ENCODE measurements around the gene HHATL.

The HHATL gene

GRCh38 chr3:42712344-42712648 is 9.7 kb upstream of the HHATL start:
- H3K27ac ChIP-seq (ENCODE audit: low read depth, low read length) = no peak overlapping the region
- H3K4me3 ChIP-seq (ENCODE audit: low read depth, low read length) = no peak overlapping the region
- no peak overlapping the region for H3K9ac ChIP-seq (ENCODE audit: low read length)
- H3K4me1 ChIP-seq (ENCODE audit: control insufficient read depth, insufficient read depth, low read length) = 0 out of 2 replicates have a peak, but pooled peaks cover 3% of the 10 kb centered on the region
- no peaks in the 10 kb centered on the region for H3K27me3 ChIP-seq (ENCODE audit: control insufficient read depth, insufficient read depth, low read length)
- H3K36me3 ChIP-seq (ENCODE audit: control insufficient read depth, insufficient read depth, low read length) = no peaks in the 10 kb centered on the region
- H3K9me3 ChIP-seq (ENCODE audit: control insufficient read depth, insufficient read depth, low read depth, low read length) = no peaks in the 10 kb centered on the region

- H3K27me3 ChIP-seq (ENCODE audit: control insufficient read depth, insufficient read depth, low read length) = no peaks in the 10 kb centered on the region
- H3K27ac ChIP-seq (ENCODE audit: low read depth, low read length) = no peak overlapping the region
- H3K4me1 ChIP-seq (ENCODE audit: control insufficient read depth, insufficient read depth, low read length) = 0 out of 2 replicates have a peak, but pooled peaks cover 3% of the 10 kb centered on the region
- H3K9ac ChIP-seq (ENCODE audit: low read length) = no peak overlapping the region
- H3K9me3 ChIP-seq (ENCODE audit: control insufficient read depth, insufficient read depth, low read depth, low read length) = no peaks in the 10 kb centered on the region
- H3K36me3 ChIP-seq (ENCODE audit: control insufficient read depth, insufficient read depth, low read length) = no peaks in the 10 kb centered on the region
- no peak overlapping the region for H3K4me3 ChIP-seq (ENCODE audit: low read depth, low read length)
These were observed 9.1 kb upstream of the HHATL start for GRCh38 chr3:42711491-42712343.

- Histone ChIP-seq H3K36me3 (ENCODE audit: control insufficient read depth, insufficient read depth, low read length) (no peaks in the 10 kb centered on the region), H3K27me3 (ENCODE audit: control insufficient read depth, insufficient read depth, low read length) (no peaks in the 10 kb centered on the region), H3K4me3 (ENCODE audit: low read depth, low read length) (no peak overlapping the region), H3K9me3 (ENCODE audit: control insufficient read depth, insufficient read depth, low read depth, low read length) (no peaks in the 10 kb centered on the region), H3K27ac (ENCODE audit: low read depth, low read length) (no peak overlapping the region), H3K4me1 (ENCODE audit: control insufficient read depth, insufficient read depth, low read length) (0 out of 2 replicates have a peak, but pooled peaks cover 3% of the 10 kb centered on the region), H3K9ac (ENCODE audit: low read length) (no peak overlapping the region)
These were observed 7.9 kb upstream of the HHATL start for GRCh38 chr3:42710323-42711021.

- Histone ChIP-seq H3K36me3 (ENCODE audit: control insufficient read depth, insufficient read depth, low read length) (no peaks in the 10 kb centered on the region), H3K9me3 (ENCODE audit: control insufficient read depth, insufficient read depth, low read depth, low read length) (no peaks in the 10 kb centered on the region), H3K27me3 (ENCODE audit: control insufficient read depth, insufficient read depth, low read length) (no peaks in the 10 kb centered on the region), H3K27ac (ENCODE audit: low read depth, low read length) (no peak overlapping the region), H3K9ac (ENCODE audit: low read length) (no peak overlapping the region), H3K4me1 (ENCODE audit: control insufficient read depth, insufficient read depth, low read length) (0 out of 2 replicates have a peak, but pooled peaks cover 3% of the 10 kb centered on the region), H3K4me3 (ENCODE audit: low read depth, low read length) (no peak overlapping the region)
These were observed 7.0 kb upstream of the HHATL start for GRCh38 chr3:42709621-42710020.

GRCh38 chr3:42708611-42709151 is 6.1 kb upstream of the HHATL start:
- Histone ChIP-seq H3K9me3 (ENCODE audit: control insufficient read depth, insufficient read depth, low read depth, low read length) (no peaks in the 10 kb centered on the region), H3K4me3 (ENCODE audit: low read depth, low read length) (no peak overlapping the region), H3K27ac (ENCODE audit: low read depth, low read length) (no peak overlapping the region), H3K4me1 (ENCODE audit: control insufficient read depth, insufficient read depth, low read length) (0 out of 2 replicates have a peak, but pooled peaks cover 3% of the 10 kb centered on the region), H3K27me3 (ENCODE audit: control insufficient read depth, insufficient read depth, low read length) (no peaks in the 10 kb centered on the region), H3K36me3 (ENCODE audit: control insufficient read depth, insufficient read depth, low read length) (no peaks in the 10 kb centered on the region), H3K9ac (ENCODE audit: low read length) (no peak overlapping the region)

GRCh38 chr3:42707620-42708355 is 5.2 kb upstream of the HHATL start:
- H3K9me3 ChIP-seq (ENCODE audit: control insufficient read depth, insufficient read depth, low read depth, low read length) = no peaks in the 10 kb centered on the region
- 0 out of 2 replicates have a peak, but pooled peaks cover 3% of the 10 kb centered on the region for H3K4me1 ChIP-seq (ENCODE audit: control insufficient read depth, insufficient read depth, low read length)
- no peaks in the 10 kb centered on the region for H3K27me3 ChIP-seq (ENCODE audit: control insufficient read depth, insufficient read depth, low read length)

GRCh38 chr3:42706721-42707619 is 4.4 kb upstream of the HHATL start:
- H3K27me3 ChIP-seq (ENCODE audit: control insufficient read depth, insufficient read depth, low read length) = no peaks in the 10 kb centered on the region
- H3K4me3 ChIP-seq (ENCODE audit: low read depth, low read length) = no peak overlapping the region
- H3K4me1 ChIP-seq (ENCODE audit: control insufficient read depth, insufficient read depth, low read length) = 0 out of 2 replicates have a peak, but pooled peaks cover 3% of the 10 kb centered on the region
- no peaks in the 10 kb centered on the region for H3K36me3 ChIP-seq (ENCODE audit: control insufficient read depth, insufficient read depth, low read length)
- H3K27ac ChIP-seq (ENCODE audit: low read depth, low read length) = no peak overlapping the region
- H3K9ac ChIP-seq (ENCODE audit: low read length) = no peak overlapping the region
- H3K9me3 ChIP-seq (ENCODE audit: control insufficient read depth, insufficient read depth, low read depth, low read length) = no peaks in the 10 kb centered on the region

More at GRCh38 chr3:42707620-42708355, 5.2 kb upstream of the HHATL start:
- Histone ChIP-seq H3K36me3 (ENCODE audit: control insufficient read depth, insufficient read depth, low read length) (no peaks in the 10 kb centered on the region), H3K27ac (ENCODE audit: low read depth, low read length) (no peak overlapping the region), H3K4me3 (ENCODE audit: low read depth, low read length) (no peak overlapping the region), H3K9ac (ENCODE audit: low read length) (no peak overlapping the region)

- H3K36me3 ChIP-seq (ENCODE audit: control insufficient read depth, insufficient read depth, low read length) = no peaks in the 10 kb centered on the region
- no peaks in the 10 kb centered on the region for H3K27me3 ChIP-seq (ENCODE audit: control insufficient read depth, insufficient read depth, low read length)
- no peaks in the 10 kb centered on the region for H3K4me1 ChIP-seq (ENCODE audit: control insufficient read depth, insufficient read depth, low read length)
These were observed 3.5 kb upstream of the HHATL start for GRCh38 chr3:42705962-42706585.

GRCh38 chr3:42705058-42705767 is 2.6 kb upstream of the HHATL start:
- no peak overlapping the region for H3K9ac ChIP-seq (ENCODE audit: low read length)

More at GRCh38 chr3:42705962-42706585, 3.5 kb upstream of the HHATL start:
- no peak overlapping the region for H3K27ac ChIP-seq (ENCODE audit: low read depth, low read length)
- H3K9ac ChIP-seq (ENCODE audit: low read length) = no peak overlapping the region
- H3K9me3 ChIP-seq (ENCODE audit: control insufficient read depth, insufficient read depth, low read depth, low read length) = no peaks in the 10 kb centered on the region
- H3K4me3 ChIP-seq (ENCODE audit: low read depth, low read length) = no peak overlapping the region

More at GRCh38 chr3:42705058-42705767, 2.6 kb upstream of the HHATL start:
- H3K9me3 ChIP-seq (ENCODE audit: control insufficient read depth, insufficient read depth, low read depth, low read length) = no peaks in the 10 kb centered on the region
- no peak overlapping the region for H3K4me3 ChIP-seq (ENCODE audit: low read depth, low read length)
- no peaks in the 10 kb centered on the region for H3K27me3 ChIP-seq (ENCODE audit: control insufficient read depth, insufficient read depth, low read length)
- no peak overlapping the region for H3K27ac ChIP-seq (ENCODE audit: low read depth, low read length)
- H3K36me3 ChIP-seq (ENCODE audit: control insufficient read depth, insufficient read depth, low read length) = no peaks in the 10 kb centered on the region
- no peaks in the 10 kb centered on the region for H3K4me1 ChIP-seq (ENCODE audit: control insufficient read depth, insufficient read depth, low read length)

Measured in HUES6 (cell line).